Cerebellar cortex (tissue), 1 donor: ENCODE data around the gene CD47.

Experiments
- DNase-seq: peaks from one replicate; pipeline ENCODE4 v3.0.0-alpha.2; 2015; ENCODE audit warnings: low spot score

The CD47 gene

GRCh38 chr3:108053067-108053466 is 37.8 kb downstream of the CD47 start:
- no peak for DNase-seq

GRCh38 chr3:108051005-108051404 is 39.8 kb downstream of the CD47 start:
- DNase-seq = no peak

GRCh38 chr3:108047987-108048386 is 42.8 kb downstream of the CD47 start:
- DNase-seq = no peak

GRCh38 chr3:108046247-108046646 is 44.6 kb downstream of the CD47 start:
- no peak for DNase-seq

- DNase-seq = no peak
Measured at GRCh38 chr3:108044699-108045098, 46.1 kb downstream of the CD47 start.

GRCh38 chr3:108042300-108042699 is 48.5 kb downstream of the CD47 start:
- no peak for DNase-seq

- no peak for DNase-seq
Measured at GRCh38 chr3:108041253-108041652, 49.6 kb downstream of the CD47 start.

- peak; percentile 41 for DNase-seq
Measured at GRCh38 chr3:108037770-108038169, 53.1 kb downstream of the CD47 start.

GRCh38 chr3:108036984-108037741 is 53.7 kb downstream of the CD47 start:
- peak; percentile 81 for DNase-seq

- DNase-seq = no peak
Measured at GRCh38 chr3:108036401-108036800, 54.4 kb downstream of the CD47 start.

GRCh38 chr3:108035751-108036150 is 55.1 kb downstream of the CD47 start:
- DNase-seq = no peak

- no peak for DNase-seq
Measured at GRCh38 chr3:108031895-108032294, 58.9 kb downstream of the CD47 start.

GRCh38 chr3:108030960-108031359 is 59.9 kb downstream of the CD47 start:
- DNase-seq = no peak

GRCh38 chr3:108029466-108029865 is 61.4 kb downstream of the CD47 start:
- no peak for DNase-seq

- no peak for DNase-seq
Measured at GRCh38 chr3:108028896-108029295, 61.9 kb downstream of the CD47 start.

GRCh38 chr3:108025177-108025576 is 65.7 kb downstream of the CD47 start:
- DNase-seq = no peak

- no peak for DNase-seq
Measured at GRCh38 chr3:108024146-108024850, 66.5 kb downstream of the CD47 start.

GRCh38 chr3:108022256-108023150 is 68.3 kb downstream of the CD47 start:
- no peak for DNase-seq

GRCh38 chr3:108021533-108021932 is 69.3 kb downstream of the CD47 start:
- no peak for DNase-seq

GRCh38 chr3:108021131-108021530 is 69.7 kb downstream of the CD47 start:
- no peak for DNase-seq

- no peak for DNase-seq
Measured at GRCh38 chr3:108018552-108018951, 72.3 kb downstream of the CD47 start.

GRCh38 chr3:108017587-108017986 is 73.2 kb downstream of the CD47 start:
- no peak for DNase-seq

- DNase-seq = no peak
Measured at GRCh38 chr3:108014943-108015342, 75.9 kb downstream of the CD47 start.
